Bronchial epithelial cell (primary cell): Measurements from ENCODE around the gene TMEM17. TPM values are rescaled to one million over a fixed set of nuclear protein-coding genes. Genes with fewer than 3 reads are reported as not detected.

Experiments used
- DNase-seq: peaks from one replicate; pipeline ENCODE4 v3.0.0-alpha.2; 2010; ENCODE audit warnings: low read depth
- FAIRE-seq: peaks from 2 replicates; lab custom pipeline; 2011; peaks lifted over from hg19 to GRCh38; lab: Jason Lieb, UNC
- H3K27me3 ChIP-seq: 2 replicates; pipeline ENCODE4 v1.5.1; 2011; ENCODE audit warnings: low read length; ENCODE audit not compliant: control insufficient read depth, insufficient read depth
- H3K36me3 ChIP-seq: 2 replicates; pipeline ENCODE4 v1.5.1; 2011; ENCODE audit warnings: low read length; ENCODE audit not compliant: control insufficient read depth, insufficient read depth
- H3K4me3 ChIP-seq: 2 replicates; pipeline ENCODE4 v1.5.1; 2011; ENCODE audit warnings: mild to moderate bottlenecking, low read depth, low read length, control low read depth
- CTCF ChIP-seq: IDR thresholded peaks from 2 replicates; pipeline ENCODE4 v1.5.1; 2011; ENCODE audit warnings: mild to moderate bottlenecking, moderate library complexity, low read length, control low read depth, inconsistent platforms; ENCODE audit not compliant: insufficient read depth, severe bottlenecking
- total RNA-seq: library from RNA; depleted of rRNA; stranded (reverse); fragments of >200 nt; gene quantifications from 2 replicates; pipeline ENCODE4 v1.2.1, GENCODE V29; 2014

Gene TMEM17
- total RNA-seq, 1 donor from 2014 or later, result 1.1 TPM

GRCh38 chr2:62465039-62465740, 40.8 kb downstream of the TMEM17 start:
- Histone ChIP-seq H3K4me3 (no peak overlapping the region), H3K36me3 (no peaks in the 10 kb centered on the region), H3K27me3 (no peaks in the 10 kb centered on the region)
- FAIRE-seq (no peak), DNase-seq (no peak)
- TF ChIP-seq CTCF, result no peak

DNA sequence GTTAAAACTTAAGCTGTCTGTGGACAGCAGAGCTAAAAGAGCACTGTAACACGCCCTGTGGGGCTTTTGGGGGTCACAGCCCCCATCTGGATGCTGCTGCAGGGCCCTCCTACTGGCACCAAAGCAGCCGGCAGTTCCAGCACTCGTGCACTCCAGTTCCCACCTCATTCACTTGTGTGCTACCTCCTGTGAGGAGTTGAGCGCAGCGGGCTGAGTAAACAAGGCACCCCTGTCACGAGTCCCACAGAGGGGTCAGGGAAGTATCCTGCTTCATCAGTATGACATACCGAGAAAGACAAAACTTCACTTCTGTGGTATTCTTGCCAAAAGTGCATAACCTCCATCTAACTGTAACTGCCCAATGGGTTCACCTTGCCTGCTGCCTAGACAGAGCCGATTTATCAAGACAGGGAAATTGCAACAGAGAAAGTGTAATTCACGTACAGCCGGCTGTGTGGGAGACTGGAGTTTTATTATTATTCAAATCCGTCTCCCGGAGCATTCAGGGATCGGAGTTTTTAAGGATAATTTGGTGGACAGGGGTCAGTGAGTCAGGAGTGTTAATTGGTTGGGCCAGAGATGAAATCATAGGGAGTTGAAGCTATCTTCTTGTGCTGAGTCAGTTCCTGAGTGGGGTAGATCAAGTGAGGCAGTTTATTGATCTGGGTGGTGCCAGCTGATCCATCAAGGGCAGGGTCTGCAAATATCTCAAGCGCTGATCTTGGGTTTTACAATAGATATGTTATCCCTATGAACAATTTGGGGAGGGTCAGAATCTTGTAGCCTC, 41.6 kb downstream of the TMEM17 start:
- no peak for DNase-seq
- Histone ChIP-seq H3K27me3 (no peaks in the 10 kb centered on the region), H3K4me3 (no peak overlapping the region), H3K36me3 (no peaks in the 10 kb centered on the region)
- FAIRE-seq, result no peak
- TF ChIP-seq CTCF, result no peak

DNA sequence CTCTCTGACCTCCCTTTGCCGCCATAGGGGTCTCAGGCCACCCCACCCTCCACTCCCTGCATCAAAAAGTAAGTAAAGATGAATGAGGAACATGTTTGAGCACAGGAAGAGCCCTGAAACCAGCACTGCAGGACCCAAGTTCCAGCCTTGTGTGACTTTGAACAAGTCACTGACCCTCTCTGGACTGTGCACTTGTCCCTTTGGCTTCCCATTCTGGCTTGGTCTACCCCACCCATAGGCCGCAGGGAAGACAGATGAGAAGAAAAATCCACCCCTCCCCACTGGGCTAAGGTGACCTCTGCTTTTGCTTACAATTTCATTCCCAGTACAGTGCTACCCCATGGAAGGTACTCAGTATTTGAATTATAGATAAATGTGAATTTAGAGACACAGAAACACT, 43.8 kb downstream of the TMEM17 start:
- DNase-seq, result no peak
- Histone ChIP-seq H3K27me3 (no peaks in the 10 kb centered on the region), H3K4me3 (no peak overlapping the region), H3K36me3 (no peaks in the 10 kb centered on the region)
- no peak for FAIRE-seq
- no peak for TF ChIP-seq CTCF

- peak; percentile 89 for FAIRE-seq
- no peak overlapping the region for H3K4me3 ChIP-seq
- TF ChIP-seq CTCF, result no peak
- peak; percentile 78 for DNase-seq
- H3K27me3 ChIP-seq, result no peaks in the 10 kb centered on the region
- H3K36me3 ChIP-seq, result no peaks in the 10 kb centered on the region
Observed at GRCh38 chr2:62461707-62462106, 44.3 kb downstream of the TMEM17 start.

DNA sequence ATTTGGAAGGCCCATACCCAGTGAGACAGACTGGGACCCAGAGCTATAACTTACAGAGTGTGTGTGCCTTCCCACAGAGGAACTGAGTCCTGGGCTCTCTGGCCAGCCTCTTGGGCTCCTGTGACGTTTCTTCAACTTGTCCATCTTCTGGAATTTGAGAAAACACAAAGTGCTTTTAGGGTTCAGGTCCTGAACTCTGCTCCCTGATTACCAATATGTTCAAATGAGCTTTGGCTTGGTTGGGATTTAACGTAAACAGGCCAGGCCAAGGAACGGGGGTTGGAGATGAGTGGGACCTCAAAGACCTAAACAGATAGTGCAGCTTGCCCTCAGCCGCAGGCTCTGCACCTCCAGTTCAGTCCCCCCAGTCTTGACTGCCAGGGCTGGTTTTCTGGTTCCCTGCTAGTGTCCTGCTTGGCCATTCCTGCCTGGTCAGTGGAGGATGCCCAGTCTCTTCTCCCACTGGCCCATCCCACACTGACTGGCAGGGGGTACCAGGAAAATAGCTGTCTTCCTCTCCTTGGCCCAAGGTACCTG, 44.9 kb downstream of the TMEM17 start:
- no peak for DNase-seq
- H3K4me3 ChIP-seq, result no peak overlapping the region
- no peak for TF ChIP-seq CTCF
- no peaks in the 10 kb centered on the region for H3K36me3 ChIP-seq
- no peak for FAIRE-seq
- H3K27me3 ChIP-seq, result no peaks in the 10 kb centered on the region
